Stimulated activated CD4-positive, alpha-beta T cell treated with anti-CD3 and anti-CD28 coated beads, Interleukin-15, amount 100 ng/mL, for 1 hour (primary cell): ENCODE results near the gene NGRN.
"Not testable (repeated sequence)": the region's sequence is repeated elsewhere in the genome, so short reads cannot be mapped to it uniquely, and the experiment has no call there.

Source experiments
- DNase-seq, 2 donors: peaks; one replicate each; pipeline ENCODE4 v3.0.0-alpha.2; 2020; ENCODE audit warnings: low read depth in 1 of 2, low spot score in 1 of 2

NGRN gene

GRCh38 chr15:90233387-90234095, 31.9 kb upstream of the NGRN start, which contains the start of gene CIB1:
TSS of gene CIB1 (minus strand) at chr15:90233941. CDS start at chr15:90233885, 56 bp downstream.
- peak; percentile 94 to 95 for DNase-seq

GRCh38 chr15:90234096-90234988, 31.1 kb upstream of the NGRN start, which contains the start of gene GDPGP1:
TSS of gene GDPGP1 (plus strand) at chr15:90234209. CDS start at chr15:90240909, 6,700 bp downstream.
- DNase-seq, result no peak

- DNase-seq, result no peak
Observed at GRCh38 chr15:90239371-90239770, 26.1 kb upstream of the NGRN start.

GRCh38 chr15:90240856-90241255, 24.6 kb upstream of the NGRN start:
- no peak for DNase-seq

GRCh38 chr15:90241343-90242192, 23.9 kb upstream of the NGRN start:
- no peak for DNase-seq

- no peak for DNase-seq
Observed at GRCh38 chr15:90243943-90244639, 21.4 kb upstream of the NGRN start.

GRCh38 chr15:90248789-90249202, 16.7 kb upstream of the NGRN start:
- no peak for DNase-seq

GRCh38 chr15:90249203-90249863, 16.1 kb upstream of the NGRN start, which contains the start of gene TTLL13:
TSS of gene TTLL13 (plus strand) at chr15:90249556. CDS start at chr15:90250631, 1,075 bp downstream.
- peak; percentile 36 to 70 for DNase-seq

- DNase-seq, result no peak
Observed at GRCh38 chr15:90257776-90258175, 7.7 kb upstream of the NGRN start.

GRCh38 chr15:90259524-90259923, 5.9 kb upstream of the NGRN start:
- DNase-seq, result no peak

- DNase-seq, result not testable (repeated sequence)
Observed at GRCh38 chr15:90260731-90261130, 4.7 kb upstream of the NGRN start.

- DNase-seq, result no peak
Observed at GRCh38 chr15:90261811-90262210, 3.7 kb upstream of the NGRN start.

GRCh38 chr15:90262426-90262825, 3.0 kb upstream of the NGRN start:
- no peak for DNase-seq

GRCh38 chr15:90264671-90265070, 801 bp upstream of the NGRN start:
- DNase-seq, result no peak

- DNase-seq, result peak; percentile 5 to 24
Observed at GRCh38 chr15:90266061-90266431, 574 bp downstream of the NGRN start.

- no peak for DNase-seq
Observed at GRCh38 chr15:90266485-90266884, 1.0 kb downstream of the NGRN start.

GRCh38 chr15:90268415-90268814, 2.9 kb downstream of the NGRN start:
- no peak for DNase-seq

- no peak for DNase-seq
Observed at GRCh38 chr15:90270502-90271150, 5.2 kb downstream of the NGRN start.

- DNase-seq, result no peak
Observed at GRCh38 chr15:90271459-90272166, 6.1 kb downstream of the NGRN start.
